ENCODE measurements around the gene CLSTN3. TPM values are rescaled to one million over a fixed set of nuclear protein-coding genes. Genes with fewer than 3 reads are reported as not detected.

Gene CLSTN3
- total and polyA plus RNA-seq, 2 donors from 2014 or later, result 33.0 to 64.2 TPM

DNA sequence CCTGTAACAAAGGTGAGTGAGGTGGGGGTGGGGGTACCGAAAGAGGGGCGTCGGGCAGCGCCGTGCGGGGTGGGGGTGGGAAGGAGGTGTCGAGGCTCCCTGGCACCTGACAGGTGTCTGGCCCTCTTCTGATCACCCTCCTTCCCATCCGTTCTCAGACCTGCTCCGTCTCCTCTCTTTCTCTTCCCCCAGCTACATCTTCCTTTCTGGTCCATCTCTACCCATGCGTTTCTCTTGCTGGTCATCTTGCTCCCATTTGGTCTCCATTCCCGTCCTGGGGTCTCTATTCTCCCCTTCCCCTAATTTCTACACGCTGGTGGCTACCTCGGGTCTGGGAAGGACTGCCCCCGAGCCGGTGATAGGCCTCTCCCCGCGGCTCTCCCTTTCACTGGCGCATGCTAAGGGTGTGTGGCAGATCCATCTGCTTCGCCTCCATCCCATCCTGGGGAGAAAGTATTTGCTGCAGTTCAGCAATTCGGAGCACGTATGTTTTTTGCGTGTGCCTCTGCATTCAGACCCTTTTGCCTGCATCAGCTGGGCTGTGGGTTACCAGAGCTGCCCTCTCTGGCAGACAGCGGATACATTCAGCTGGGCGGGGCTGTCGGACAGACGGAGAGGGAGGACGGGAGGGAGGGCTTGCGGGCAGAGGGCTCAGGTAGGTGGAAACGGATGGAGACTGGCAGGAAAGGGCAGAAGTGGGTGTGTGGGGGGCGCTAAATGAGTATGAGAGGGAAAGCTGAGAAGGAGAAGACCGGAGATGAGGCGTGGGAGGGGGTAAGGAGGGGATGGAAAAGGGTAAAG, 730 bp downstream of the CLSTN3 start:
- Histone ChIP-seq H3K4me3 (ENCODE audit: low read length in 3 of 3) (peak overlapping the region; percentile 78 to 91 (median 80)), H3K36me3 (ENCODE audit: control insufficient read depth in 2 of 3, insufficient read depth in 3 of 3, low read length in 3 of 3) (peaks cover 7 to 28% (median 15%) of the 10 kb centered on the region in 3 donors), H3K9ac (ENCODE audit: low read length in 3 of 3) (peak overlapping the region; percentile 57 to 97 (median 62)), H3K4me1 (ENCODE audit: control insufficient read depth in 2 of 3, insufficient read depth in 2 of 3, low read depth in 1 of 3, low read length in 3 of 3) (peaks cover 0 to 23% (median 0%) of the 10 kb centered on the region in 3 donors), H3K27me3 (ENCODE audit: control insufficient read depth, insufficient read depth, low read length) (no peaks in the 10 kb centered on the region), H3K27ac (ENCODE audit: low read depth in 2 of 2, low read length in 2 of 2) (peak overlapping the region; percentile 88 to 92), H3K9me3 (ENCODE audit: control insufficient read depth in 2 of 3, insufficient read depth in 1 of 3, low read length in 3 of 3) (peaks cover 0 to 2% (median 0%) of the 10 kb centered on the region in 3 donors)
- FAIRE-seq (no peak), DNase-seq (peak; percentile 86 to 91 (median 89))
- intact Hi-C loops (cut with DNase I), result no loop called here
- TF ChIP-seq, protein P1, sequence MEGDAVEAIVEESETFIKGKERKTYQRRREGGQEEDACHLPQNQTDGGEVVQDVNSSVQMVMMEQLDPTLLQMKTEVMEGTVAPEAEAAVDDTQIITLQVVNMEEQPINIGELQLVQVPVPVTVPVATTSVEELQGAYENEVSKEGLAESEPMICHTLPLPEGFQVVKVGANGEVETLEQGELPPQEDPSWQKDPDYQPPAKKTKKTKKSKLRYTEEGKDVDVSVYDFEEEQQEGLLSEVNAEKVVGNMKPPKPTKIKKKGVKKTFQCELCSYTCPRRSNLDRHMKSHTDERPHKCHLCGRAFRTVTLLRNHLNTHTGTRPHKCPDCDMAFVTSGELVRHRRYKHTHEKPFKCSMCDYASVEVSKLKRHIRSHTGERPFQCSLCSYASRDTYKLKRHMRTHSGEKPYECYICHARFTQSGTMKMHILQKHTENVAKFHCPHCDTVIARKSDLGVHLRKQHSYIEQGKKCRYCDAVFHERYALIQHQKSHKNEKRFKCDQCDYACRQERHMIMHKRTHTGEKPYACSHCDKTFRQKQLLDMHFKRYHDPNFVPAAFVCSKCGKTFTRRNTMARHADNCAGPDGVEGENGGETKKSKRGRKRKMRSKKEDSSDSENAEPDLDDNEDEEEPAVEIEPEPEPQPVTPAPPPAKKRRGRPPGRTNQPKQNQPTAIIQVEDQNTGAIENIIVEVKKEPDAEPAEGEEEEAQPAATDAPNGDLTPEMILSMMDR (IDR thresholded peaks at IDR 0.05; ENCODE audit: borderline replicate concordance, extremely low read depth, insufficient read depth), result no peak

DNA sequence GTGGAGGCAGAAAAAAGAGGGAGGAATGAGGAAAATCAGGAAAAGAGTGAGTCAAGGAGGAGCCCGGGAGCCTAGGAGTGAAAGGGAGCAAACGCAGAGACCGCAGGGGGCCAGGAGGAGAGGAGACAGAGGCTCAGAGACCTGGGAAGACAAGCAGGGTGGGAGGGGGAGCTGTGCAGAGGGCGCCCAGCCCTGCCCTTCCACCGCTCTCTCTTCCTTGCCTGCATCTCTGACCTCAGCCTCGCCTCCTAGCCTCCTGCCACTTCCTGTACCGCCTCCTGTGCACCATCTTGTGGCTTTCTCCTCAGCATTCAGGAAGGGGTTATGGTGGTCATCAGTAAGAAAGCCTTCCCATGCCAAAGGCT, 1.3 kb downstream of the CLSTN3 start:
- Histone ChIP-seq H3K4me1 (ENCODE audit: control insufficient read depth in 2 of 3, insufficient read depth in 2 of 3, low read depth in 1 of 3, low read length in 3 of 3) (peaks cover 0 to 23% (median 0%) of the 10 kb centered on the region in 3 donors), H3K27ac (ENCODE audit: low read depth in 2 of 2, low read length in 2 of 2) (no peak overlapping the region), H3K4me3 (ENCODE audit: low read length in 3 of 3) (peak overlapping the region; percentile 78 to 91 (median 80)), H3K9ac (ENCODE audit: low read length in 3 of 3) (peak overlapping the region in 1 of 3 donors; percentile 97), H3K36me3 (ENCODE audit: control insufficient read depth in 2 of 3, insufficient read depth in 3 of 3, low read length in 3 of 3) (peaks cover 7 to 33% (median 21%) of the 10 kb centered on the region in 3 donors), H3K27me3 (ENCODE audit: control insufficient read depth, insufficient read depth, low read length) (no peaks in the 10 kb centered on the region), H3K9me3 (ENCODE audit: control insufficient read depth in 2 of 3, insufficient read depth in 1 of 3, low read length in 3 of 3) (peaks cover 0 to 2% (median 0%) of the 10 kb centered on the region in 3 donors)
- intact Hi-C loops (cut with DNase I), result no loop called here
- no peak for DNase-seq
- TF ChIP-seq, protein P1 (IDR thresholded peaks at IDR 0.05; ENCODE audit: borderline replicate concordance, extremely low read depth, insufficient read depth), result no peak
- FAIRE-seq, result no peak

DNA sequence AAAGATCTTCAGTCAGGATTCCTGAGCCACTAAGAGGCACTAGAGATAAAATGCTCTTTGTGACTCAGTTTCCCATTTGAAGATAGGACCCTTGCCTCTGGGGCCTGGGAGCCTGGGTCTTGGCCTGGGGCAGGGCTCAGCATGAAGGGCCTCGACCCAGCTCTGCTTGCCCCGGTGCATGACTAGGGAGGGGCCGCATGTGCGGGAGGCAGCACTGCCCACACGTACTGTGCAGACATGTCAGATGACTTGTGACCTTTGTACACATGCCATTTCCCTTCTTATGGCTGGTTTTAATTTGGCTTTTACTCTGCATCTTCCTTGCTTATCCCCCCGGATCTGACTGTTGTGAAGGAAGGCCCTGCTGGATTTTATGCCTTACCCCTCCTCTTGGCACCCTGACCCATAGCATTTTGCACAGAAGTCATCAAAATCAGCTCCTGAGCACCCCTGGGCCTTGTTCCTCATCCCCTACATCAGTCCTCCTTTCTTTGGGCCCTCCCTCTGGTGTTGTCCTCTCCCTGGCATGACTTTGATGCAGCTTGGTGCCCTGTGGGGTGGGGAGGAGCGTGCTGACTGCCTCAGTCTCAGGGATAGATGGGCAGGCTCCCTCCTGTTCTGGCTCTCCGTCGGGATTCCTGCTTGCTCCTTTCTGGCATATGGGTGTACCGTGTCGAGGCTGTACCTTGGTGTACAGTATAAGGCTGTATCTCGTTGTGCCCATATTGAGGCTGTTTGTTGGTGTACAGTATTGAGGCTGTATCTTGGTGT, 4.4 kb downstream of the CLSTN3 start:
- H3K27me3 ChIP-seq (ENCODE audit: control insufficient read depth, insufficient read depth, low read length), result no peaks in the 10 kb centered on the region
- TF ChIP-seq, protein P1 (IDR thresholded peaks at IDR 0.05; ENCODE audit: borderline replicate concordance, extremely low read depth, insufficient read depth), result no peak
- H3K36me3 ChIP-seq (ENCODE audit: control insufficient read depth in 2 of 3, insufficient read depth in 3 of 3, low read length in 3 of 3), result peaks cover 7 to 45% (median 30%) of the 10 kb centered on the region in 3 donors
- no peak overlapping the region for H3K4me3 ChIP-seq (ENCODE audit: low read length in 3 of 3)
- H3K27ac ChIP-seq (ENCODE audit: low read depth in 2 of 2, low read length in 2 of 2), result no peak overlapping the region
- intact Hi-C loops (cut with DNase I), result no loop called here
- DNase-seq (no peak), FAIRE-seq (no peak)
- peaks cover 0 to 13% (median 0%) of the 10 kb centered on the region in 3 donors for H3K4me1 ChIP-seq (ENCODE audit: control insufficient read depth in 2 of 3, insufficient read depth in 2 of 3, low read depth in 1 of 3, low read length in 3 of 3)
- peaks cover 0 to 2% (median 0%) of the 10 kb centered on the region in 3 donors for H3K9me3 ChIP-seq (ENCODE audit: control insufficient read depth in 2 of 3, insufficient read depth in 1 of 3, low read length in 3 of 3)
- H3K9ac ChIP-seq (ENCODE audit: low read length in 3 of 3), result no peak overlapping the region

Measured in kidney (tissue), 14 donors.